Naive thymus-derived CD8-positive, alpha-beta T cell (primary cell): ENCODE results near the gene RAMACL. TPM values are rescaled to one million over a fixed set of nuclear protein-coding genes. Genes with fewer than 3 reads are reported as not detected.
A peak's percentile ranks its signal among the peaks of the same experiment; 100 is the strongest.
"Not testable (repeated sequence)": the region's sequence is repeated elsewhere in the genome, so short reads cannot be mapped to it uniquely, and the experiment has no call there.

Experiments
- ATAC-seq, 2 donors: fragments of 150-1000 bp; cut with Tn5 transposase in 1 of 2; sonication (Bioruptor Pico), chemical (Tn5 transposase) in 1 of 2; 1 replicate in 1 of 2; 2 replicates in 1 of 2; pipeline ENCODE4 v1.10.0; 2021; ENCODE audit warnings: mild to moderate bottlenecking in 2 of 2, moderate library complexity in 2 of 2
- POLR2A ChIA-PET: fragments of 350-600 bp; sonication (Branson Sonifier 250); formaldehyde crosslinking; loops from one replicate; lab custom pipeline; 2021; ENCODE audit warnings: antibody characterized with exemption; lab: Charles Lee
- DNase-seq, 10 donors: peaks; one replicate each; pipeline versions ENCODE4 v3.0.0 to v3.0.0-alpha.2; 2020 to 2022
- H3K27ac Mint-ChIP-seq, 10 donors: one replicate each; pipeline ENCODE4 v1.8.0; 2020 to 2022; ENCODE audit warnings: mild to moderate bottlenecking in 10 of 10, mixed read lengths in 10 of 10, moderate library complexity in 4 of 10, inconsistent platforms in 1 of 10
- H3K27me3 Mint-ChIP-seq, 5 donors: one replicate each; pipeline ENCODE4 v1.8.0; 2021 to 2022; ENCODE audit warnings: mixed read lengths in 5 of 5
- H3K36me3 Mint-ChIP-seq, 3 donors: one replicate each; pipeline ENCODE4 v1.8.0; 2020 to 2022; ENCODE audit warnings: mixed read lengths in 3 of 3, mild to moderate bottlenecking in 2 of 3, inconsistent platforms in 1 of 3
- H3K4me1 Mint-ChIP-seq, 4 donors: one replicate each; pipeline ENCODE4 v1.8.0; 2021 to 2022; ENCODE audit warnings: mixed read lengths in 4 of 4
- H3K4me3 Mint-ChIP-seq, 10 donors: one replicate each; pipeline ENCODE4 v1.8.0; 2020 to 2022; ENCODE audit warnings: mild to moderate bottlenecking in 10 of 10, mixed read lengths in 10 of 10, moderate library complexity in 6 of 10, inconsistent platforms in 1 of 10
- H3K9me3 Mint-ChIP-seq, 9 donors: one replicate each; pipeline ENCODE4 v1.8.0; 2020 to 2022; ENCODE audit warnings: mixed read lengths in 9 of 9, mild to moderate bottlenecking in 3 of 9, inconsistent platforms in 1 of 9, moderate library complexity in 1 of 9
- polyA plus RNA-seq, 3 donors: library from polyadenylated mRNA; unstranded; fragments of 300-500 nt; fragmentation: Illumina TruSeq; gene quantifications; one replicate each; pipeline ENCODE4 v1.2.3, GENCODE V29; 2021
- total RNA-seq, 8 experiments: library from RNA in 2 of 8; stranded (reverse) in 2 of 8; gene quantifications; one replicate each; pipeline ENCODE4 v1.2.3 and lab custom pipeline; 2021 to 2026

The RAMACL gene
- total and polyA plus RNA-seq, 5 experiments from 2014 or later, result 0.11 to 0.42 (median 0.33) TPM

GRCh38 chr6:166539543-166539942 is 46.9 kb downstream of the RAMACL start:
- peak overlapping the region in 1 of 10 donors; percentile 51 for H3K27ac Mint-ChIP-seq
- POLR2A ChIA-PET, result no interaction called here
- peaks cover 0 to 5% (median 0%) of the 10 kb centered on the region in 3 donors for H3K36me3 Mint-ChIP-seq
- peaks cover 8 to 32% (median 25%) of the 10 kb centered on the region in 4 donors for H3K4me1 Mint-ChIP-seq
- ATAC-seq (no peak), DNase-seq (no peak)
- no peaks in the 10 kb centered on the region for H3K9me3 Mint-ChIP-seq
- H3K4me3 Mint-ChIP-seq, result peak overlapping the region in 1 of 10 donors; percentile 22
- no peaks in the 10 kb centered on the region for H3K27me3 Mint-ChIP-seq

GRCh38 chr6:166539011-166539385 is 47.5 kb downstream of the RAMACL start:
- POLR2A ChIA-PET, DNase-seq, H3K4me3 Mint-ChIP-seq, ATAC-seq, H3K27me3 Mint-ChIP-seq, H3K36me3 Mint-ChIP-seq, H3K9me3 Mint-ChIP-seq: not testable (repeated sequence)
- H3K27ac Mint-ChIP-seq, result peak overlapping the region in 1 of 10 donors; percentile 51
- H3K4me1 Mint-ChIP-seq, result peaks cover 8 to 32% (median 25%) of the 10 kb centered on the region in 4 donors

GRCh38 chr6:166538297-166539010 is 48.0 kb downstream of the RAMACL start:
- Mint-ChIP-seq H3K4me1 (peaks cover 8 to 32% (median 24%) of the 10 kb centered on the region in 4 donors), H3K4me3 (peak overlapping the region in 1 of 10 donors; percentile 48), H3K36me3 (peaks cover 0 to 3% (median 0%) of the 10 kb centered on the region in 3 donors), H3K27ac (peak overlapping the region in 4 of 10 donors; percentile 43 to 59 (median 51)), H3K9me3 (no peaks in the 10 kb centered on the region), H3K27me3 (no peaks in the 10 kb centered on the region)
- ATAC-seq, result no peak
- POLR2A ChIA-PET, result no interaction called here
- no peak for DNase-seq

- H3K27me3 Mint-ChIP-seq, result no peaks in the 10 kb centered on the region
- no peaks in the 10 kb centered on the region for H3K9me3 Mint-ChIP-seq
- no peak overlapping the region for H3K4me3 Mint-ChIP-seq
- no peak overlapping the region for H3K27ac Mint-ChIP-seq
- DNase-seq (no peak), ATAC-seq (no peak)
- peaks cover 0 to 3% (median 2%) of the 10 kb centered on the region in 3 donors for H3K36me3 Mint-ChIP-seq
- POLR2A ChIA-PET, result interaction anchor here (0.7 kb wide), 1 partner anchor 42 kb away, joined by 6 read pairs; no protein-coding TSS in a partner anchor
- peaks cover 4 to 12% (median 9%) of the 10 kb centered on the region in 4 donors for H3K4me1 Mint-ChIP-seq
Observed at GRCh38 chr6:166534658-166535406, 51.6 kb downstream of the RAMACL start.

GRCh38 chr6:166533205-166533824 is 53.2 kb downstream of the RAMACL start:
- Mint-ChIP-seq H3K4me1 (no peaks in the 10 kb centered on the region), H3K27ac (no peak overlapping the region), H3K4me3 (no peak overlapping the region), H3K9me3 (no peaks in the 10 kb centered on the region), H3K36me3 (peaks cover 0 to 11% (median 4%) of the 10 kb centered on the region in 3 donors), H3K27me3 (no peaks in the 10 kb centered on the region)
- no peak for ATAC-seq
- no peak for DNase-seq
- POLR2A ChIA-PET, result no interaction called here

Other genes with a start within 250 kb of the RAMACL start
- gene SFT2D1, start 244.1 kb downstream of the RAMACL start, total RNA-seq, result 10 to 100 TPM; 28.5 to 30.9 TPM
- gene SFT2D1, start 244.1 kb downstream of the RAMACL start, polyA plus RNA-seq, result 10 to 100 TPM; 44.2 to 58.1 (median 55.7) TPM
- gene MPC1, start 203.7 kb downstream of the RAMACL start, total RNA-seq, result 10 to 100 TPM; 33.5 to 38.8 TPM
- gene MPC1, start 203.7 kb downstream of the RAMACL start, polyA plus RNA-seq, result 10 to 100 TPM; 64.1 to 76.7 (median 65.8) TPM
- 10 to 100 TPM; 13.5 to 13.6 TPM for gene RPS6KA2, start 40.6 kb upstream of the RAMACL start, total RNA-seq
- gene RPS6KA2, start 40.6 kb upstream of the RAMACL start, polyA plus RNA-seq, result 1 to 10 TPM; 2.1 to 4.8 (median 3.2) TPM